ENCODE results near the gene IMPACT. TPM values are rescaled to one million over a fixed set of nuclear protein-coding genes. Genes with fewer than 3 reads are reported as not detected.

Gene IMPACT
- total RNA-seq, 1 donor from 2014 or later, result 11.6 TPM

DNA sequence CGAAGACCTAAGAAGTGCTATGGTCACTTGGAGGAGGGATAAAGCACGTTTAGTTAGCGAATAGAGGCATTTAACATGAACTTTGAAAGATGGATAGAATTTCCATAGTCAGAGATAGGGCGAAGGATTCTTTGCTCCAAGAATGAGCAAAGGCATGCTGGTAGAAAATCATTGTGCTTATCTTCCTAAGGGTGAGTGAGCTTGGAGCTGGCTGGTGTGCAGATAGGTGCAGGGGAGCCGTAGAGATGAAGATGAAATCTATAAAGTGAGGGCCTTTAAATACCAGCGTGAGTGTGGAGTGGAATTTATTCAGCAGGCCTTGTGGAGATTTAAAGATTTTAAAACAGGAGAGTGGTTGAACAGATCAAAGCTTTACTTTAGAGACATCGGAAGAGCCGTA is 35.5 kb downstream of the IMPACT start:
- DNase-seq, result no peak
- Mint-ChIP-seq H3K36me3 (ENCODE audit: unreplicated experiment) (no peaks in the 10 kb centered on the region), H3K27me3 (ENCODE audit: unreplicated experiment) (no peaks in the 10 kb centered on the region), H3K4me3 (ENCODE audit: unreplicated experiment) (no peak overlapping the region), H3K9me3 (ENCODE audit: unreplicated experiment) (no peaks in the 10 kb centered on the region), H3K27ac (ENCODE audit: unreplicated experiment) (no peak overlapping the region), H3K4me1 (ENCODE audit: low read depth, unreplicated experiment) (peaks cover 3% of the 10 kb centered on the region)
- TF ChIP-seq, protein P1, sequence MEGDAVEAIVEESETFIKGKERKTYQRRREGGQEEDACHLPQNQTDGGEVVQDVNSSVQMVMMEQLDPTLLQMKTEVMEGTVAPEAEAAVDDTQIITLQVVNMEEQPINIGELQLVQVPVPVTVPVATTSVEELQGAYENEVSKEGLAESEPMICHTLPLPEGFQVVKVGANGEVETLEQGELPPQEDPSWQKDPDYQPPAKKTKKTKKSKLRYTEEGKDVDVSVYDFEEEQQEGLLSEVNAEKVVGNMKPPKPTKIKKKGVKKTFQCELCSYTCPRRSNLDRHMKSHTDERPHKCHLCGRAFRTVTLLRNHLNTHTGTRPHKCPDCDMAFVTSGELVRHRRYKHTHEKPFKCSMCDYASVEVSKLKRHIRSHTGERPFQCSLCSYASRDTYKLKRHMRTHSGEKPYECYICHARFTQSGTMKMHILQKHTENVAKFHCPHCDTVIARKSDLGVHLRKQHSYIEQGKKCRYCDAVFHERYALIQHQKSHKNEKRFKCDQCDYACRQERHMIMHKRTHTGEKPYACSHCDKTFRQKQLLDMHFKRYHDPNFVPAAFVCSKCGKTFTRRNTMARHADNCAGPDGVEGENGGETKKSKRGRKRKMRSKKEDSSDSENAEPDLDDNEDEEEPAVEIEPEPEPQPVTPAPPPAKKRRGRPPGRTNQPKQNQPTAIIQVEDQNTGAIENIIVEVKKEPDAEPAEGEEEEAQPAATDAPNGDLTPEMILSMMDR (IDR thresholded peaks at IDR 0.05; ENCODE audit: partially characterized antibody, unreplicated experiment), result no peak

DNA sequence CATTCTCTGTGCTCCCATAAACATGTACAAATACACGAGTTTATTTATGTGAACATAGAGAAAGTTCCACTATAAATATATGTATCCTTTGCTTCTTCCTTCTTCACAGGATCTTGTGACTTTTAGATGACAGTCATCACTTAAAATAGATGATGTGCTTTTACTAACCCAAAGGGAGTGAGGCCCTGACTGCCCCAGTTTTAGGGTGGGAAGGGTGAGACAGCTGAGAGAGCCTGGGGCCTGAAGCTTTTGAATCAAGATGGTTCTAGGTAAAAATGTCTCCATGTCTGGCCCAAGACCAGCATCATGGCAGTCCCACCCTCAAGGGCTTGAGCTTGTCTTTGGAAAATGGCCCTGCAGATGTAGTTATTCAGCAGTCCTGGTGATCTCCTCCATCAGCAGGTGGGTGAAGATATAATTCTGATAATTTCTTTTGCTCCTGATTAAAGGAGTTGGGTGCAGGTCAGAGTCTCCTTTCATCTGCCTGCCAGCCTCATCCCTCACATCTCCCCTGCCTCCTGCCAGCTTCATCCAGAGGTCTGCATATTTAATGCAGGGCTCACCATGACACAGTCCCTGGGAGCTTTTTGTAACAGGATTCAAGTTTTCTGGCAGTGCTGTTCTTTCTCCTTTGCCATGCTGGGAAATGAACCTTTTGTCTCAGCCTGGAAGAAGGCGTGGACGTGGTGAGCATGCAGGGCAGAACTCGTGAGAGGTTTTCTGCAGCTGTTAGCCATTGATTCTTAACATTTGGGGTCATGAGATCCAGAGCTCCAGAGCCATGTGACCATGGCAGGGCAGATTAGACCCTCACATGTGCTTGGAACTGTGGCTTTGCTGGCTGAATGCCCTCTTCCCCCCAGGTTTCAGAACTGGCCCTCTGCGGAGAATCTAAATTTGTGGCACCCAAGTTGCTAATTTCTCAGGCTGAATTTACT is 36.6 kb downstream of the IMPACT start:
- H3K36me3 Mint-ChIP-seq (ENCODE audit: unreplicated experiment), result no peaks in the 10 kb centered on the region
- no peak overlapping the region for H3K27ac Mint-ChIP-seq (ENCODE audit: unreplicated experiment)
- peaks cover 3% of the 10 kb centered on the region for H3K4me1 Mint-ChIP-seq (ENCODE audit: low read depth, unreplicated experiment)
- no peaks in the 10 kb centered on the region for H3K9me3 Mint-ChIP-seq (ENCODE audit: unreplicated experiment)
- no peak overlapping the region for H3K4me3 Mint-ChIP-seq (ENCODE audit: unreplicated experiment)
- peaks cover 1% of the 10 kb centered on the region for H3K27me3 Mint-ChIP-seq (ENCODE audit: unreplicated experiment)
- TF ChIP-seq, protein P1 (IDR thresholded peaks at IDR 0.05; ENCODE audit: partially characterized antibody, unreplicated experiment), result no peak
- DNase-seq, result no peak

DNA sequence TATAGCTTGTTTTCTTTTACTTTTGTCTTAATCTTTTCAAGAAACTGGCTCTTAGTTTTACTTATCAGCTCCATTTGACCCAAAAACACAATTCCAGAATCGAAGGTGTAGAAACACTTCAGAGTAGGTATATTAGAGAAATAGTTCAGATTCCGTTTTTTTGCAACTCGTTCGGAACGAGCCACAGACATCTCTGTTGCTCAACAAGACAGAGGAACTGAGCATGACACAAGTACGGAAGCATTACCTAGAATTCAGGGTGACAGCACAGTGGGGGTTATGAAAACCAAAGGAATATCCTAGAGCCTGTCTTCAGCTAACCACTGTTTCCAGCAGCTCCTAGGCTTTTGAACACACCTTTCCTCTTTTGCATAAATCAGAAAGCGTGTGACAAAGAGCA is 39.0 kb downstream of the IMPACT start:
- peaks cover 3% of the 10 kb centered on the region for H3K4me1 Mint-ChIP-seq (ENCODE audit: low read depth, unreplicated experiment)
- H3K36me3 Mint-ChIP-seq (ENCODE audit: unreplicated experiment), result no peaks in the 10 kb centered on the region
- DNase-seq, result no peak
- H3K27ac Mint-ChIP-seq (ENCODE audit: unreplicated experiment), result no peak overlapping the region
- no peak overlapping the region for H3K4me3 Mint-ChIP-seq (ENCODE audit: unreplicated experiment)
- TF ChIP-seq, protein P1 (IDR thresholded peaks at IDR 0.05; ENCODE audit: partially characterized antibody, unreplicated experiment), result no peak
- no peaks in the 10 kb centered on the region for H3K9me3 Mint-ChIP-seq (ENCODE audit: unreplicated experiment)
- peaks cover 1% of the 10 kb centered on the region for H3K27me3 Mint-ChIP-seq (ENCODE audit: unreplicated experiment)

DNA sequence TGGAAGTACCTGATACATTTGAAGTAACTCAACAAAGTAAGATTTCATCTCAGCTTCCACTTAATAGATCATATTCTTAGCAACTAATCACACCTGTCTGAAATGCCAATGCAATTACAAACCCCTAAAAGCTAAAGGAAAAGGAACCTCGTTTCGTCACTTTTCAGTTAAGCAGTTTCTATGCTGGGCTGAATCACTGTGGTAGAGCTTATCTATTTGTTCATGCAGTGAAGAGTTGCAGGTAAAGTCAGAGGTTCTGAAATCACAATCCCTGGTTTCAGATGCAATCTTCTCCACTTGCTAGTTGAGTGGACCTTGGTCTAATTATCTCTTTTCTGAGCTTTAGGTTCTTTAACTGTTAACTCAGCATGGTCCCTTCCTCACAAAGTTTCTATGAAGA is 40.3 kb downstream of the IMPACT start:
- Mint-ChIP-seq H3K27me3 (ENCODE audit: unreplicated experiment) (peaks cover 4% of the 10 kb centered on the region), H3K4me1 (ENCODE audit: low read depth, unreplicated experiment) (peaks cover 3% of the 10 kb centered on the region), H3K27ac (ENCODE audit: unreplicated experiment) (no peak overlapping the region), H3K36me3 (ENCODE audit: unreplicated experiment) (no peaks in the 10 kb centered on the region), H3K4me3 (ENCODE audit: unreplicated experiment) (no peak overlapping the region), H3K9me3 (ENCODE audit: unreplicated experiment) (no peaks in the 10 kb centered on the region)
- TF ChIP-seq, protein P1 (IDR thresholded peaks at IDR 0.05; ENCODE audit: partially characterized antibody, unreplicated experiment), result no peak
- DNase-seq, result no peak

DNA sequence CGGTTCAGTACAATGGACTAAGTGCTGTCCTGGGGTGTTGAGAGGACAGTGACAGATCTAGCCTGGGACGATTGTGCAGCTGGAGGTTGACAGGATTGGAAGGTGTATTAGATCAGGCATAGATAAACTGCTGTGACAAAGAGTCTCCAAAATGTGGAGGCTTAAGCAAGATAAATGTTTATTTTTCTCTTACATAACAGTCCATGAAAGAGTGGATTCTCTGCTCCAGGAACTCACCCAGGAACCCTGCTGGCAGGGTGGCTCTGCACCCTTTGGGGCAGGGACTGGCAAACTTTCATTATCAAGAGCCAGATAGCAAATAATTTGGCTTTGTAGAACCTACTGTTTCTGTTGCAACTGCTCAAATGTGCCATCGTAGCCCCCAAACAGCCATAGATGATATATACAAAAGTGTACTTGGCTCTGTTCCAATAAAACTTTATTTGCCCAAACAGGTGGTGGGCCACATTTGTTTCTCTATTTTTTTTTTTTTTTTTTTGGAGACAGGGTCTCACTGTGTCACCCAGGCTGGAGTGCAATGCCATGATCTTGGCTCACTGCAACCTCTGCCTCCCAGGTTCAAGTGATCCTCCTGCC is 43.6 kb downstream of the IMPACT start:
- no peaks in the 10 kb centered on the region for H3K9me3 Mint-ChIP-seq (ENCODE audit: unreplicated experiment)
- H3K4me1 Mint-ChIP-seq (ENCODE audit: low read depth, unreplicated experiment), result peaks cover 3% of the 10 kb centered on the region
- DNase-seq, result no peak
- H3K4me3 Mint-ChIP-seq (ENCODE audit: unreplicated experiment), result no peak overlapping the region
- peaks cover 6% of the 10 kb centered on the region for H3K27me3 Mint-ChIP-seq (ENCODE audit: unreplicated experiment)
- TF ChIP-seq, protein P1 (IDR thresholded peaks at IDR 0.05; ENCODE audit: partially characterized antibody, unreplicated experiment), result no peak
- H3K27ac Mint-ChIP-seq (ENCODE audit: unreplicated experiment), result no peak overlapping the region
- no peaks in the 10 kb centered on the region for H3K36me3 Mint-ChIP-seq (ENCODE audit: unreplicated experiment)

Measured in glutamatergic neuron (in vitro differentiated cells).